Memory B cell (primary cell): ENCODE measurements around the gene WDR83.
A peak's percentile ranks its signal among the peaks of the same experiment; 100 is the strongest.

Experiments
- ATAC-seq: fragments of 150-1000 bp; cut with Tn5 transposase; 2 replicates; pipeline ENCODE4 v1.10.0; 2021; ENCODE audit warnings: low read depth, mild to moderate bottlenecking, moderate library complexity
- DNase-seq, 2 donors: peaks; one replicate each; pipeline ENCODE4 v3.0.0; 2022; ENCODE audit warnings: low spot score in 2 of 2
- H3K27ac Mint-ChIP-seq: one replicate; pipeline ENCODE4 v1.8.0; 2022; ENCODE audit warnings: mild to moderate bottlenecking, moderate library complexity, mixed read lengths
- H3K27me3 Mint-ChIP-seq: one replicate; pipeline ENCODE4 v1.8.0; 2022; ENCODE audit warnings: mixed read lengths
- H3K36me3 Mint-ChIP-seq: one replicate; pipeline ENCODE4 v1.8.0; 2022; ENCODE audit warnings: mild to moderate bottlenecking, mixed read lengths
- H3K4me1 Mint-ChIP-seq: one replicate; pipeline ENCODE4 v1.8.0; 2022; ENCODE audit warnings: mixed read lengths
- H3K4me3 Mint-ChIP-seq: one replicate; pipeline ENCODE4 v1.8.0; 2022; ENCODE audit warnings: mild to moderate bottlenecking, moderate library complexity, mixed read lengths
- H3K9me3 Mint-ChIP-seq: one replicate; pipeline ENCODE4 v1.8.0; 2022; ENCODE audit warnings: mixed read lengths

WDR83 gene

DNA sequence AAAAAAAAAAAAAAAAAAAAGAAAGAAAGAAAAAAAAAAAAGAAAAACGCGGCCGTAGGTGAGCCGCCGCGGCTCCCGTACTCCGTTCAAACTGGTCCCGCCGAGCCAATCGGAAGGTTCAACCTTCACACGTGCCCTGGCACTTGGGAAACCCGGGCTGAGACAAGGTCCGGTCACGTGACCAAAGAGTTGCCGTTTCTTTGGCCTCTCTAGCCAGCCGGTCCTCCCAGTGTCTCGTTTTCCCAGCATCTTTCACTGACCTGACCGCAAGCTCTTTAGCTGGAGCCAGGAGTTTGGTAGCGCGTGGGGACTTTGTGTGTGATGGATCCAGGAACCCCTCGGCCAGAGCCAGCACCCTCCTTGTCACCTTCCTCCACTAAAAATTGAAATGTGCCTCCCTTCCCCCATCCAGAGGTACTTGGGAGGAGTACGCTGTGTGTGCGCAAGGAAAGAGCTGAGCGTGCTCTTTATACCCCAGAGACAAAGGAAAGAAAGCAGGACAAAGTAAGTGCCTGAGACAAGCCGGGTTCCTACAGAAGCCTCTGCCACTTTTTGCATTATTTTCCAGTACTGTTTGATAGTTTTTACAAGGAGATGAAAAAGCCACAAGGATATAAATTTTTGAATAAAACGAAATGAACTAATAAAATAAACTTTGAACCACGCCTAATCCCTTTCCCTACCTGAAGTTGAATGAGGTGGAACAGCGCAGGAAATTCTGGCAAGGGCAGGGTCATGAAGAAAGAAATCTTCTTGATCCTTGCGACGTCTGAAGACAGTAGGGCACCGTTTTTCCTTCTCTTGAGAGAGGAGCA, 56.2 kb downstream of the WDR83 start:
- no peaks in the 10 kb centered on the region for H3K9me3 Mint-ChIP-seq
- DNase-seq (peak; percentile 81 to 87), ATAC-seq (peak; percentile 91)
- no peaks in the 10 kb centered on the region for H3K27me3 Mint-ChIP-seq
- peak overlapping the region; percentile 91 for H3K27ac Mint-ChIP-seq
- peaks cover 3% of the 10 kb centered on the region for H3K36me3 Mint-ChIP-seq
- H3K4me1 Mint-ChIP-seq, result peaks cover 38% of the 10 kb centered on the region
- H3K4me3 Mint-ChIP-seq, result peak overlapping the region; percentile 88

DNA sequence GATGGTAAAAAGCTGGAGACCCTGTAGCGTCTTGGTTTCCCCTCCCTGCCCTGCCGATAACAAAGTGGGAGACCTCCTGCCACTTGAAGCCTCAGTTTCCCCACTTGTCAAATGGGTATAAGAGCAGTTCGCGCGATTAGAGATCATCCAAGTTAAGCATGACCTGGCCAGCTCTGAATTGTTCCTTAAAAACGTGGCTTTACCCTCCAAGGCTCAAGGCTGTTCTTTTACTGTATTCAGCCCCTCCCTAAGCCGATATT, 56.7 kb downstream of the WDR83 start:
- no peak for DNase-seq
- peak overlapping the region; percentile 88 for H3K4me3 Mint-ChIP-seq
- H3K27me3 Mint-ChIP-seq, result no peaks in the 10 kb centered on the region
- H3K4me1 Mint-ChIP-seq, result peaks cover 38% of the 10 kb centered on the region
- H3K9me3 Mint-ChIP-seq, result no peaks in the 10 kb centered on the region
- H3K27ac Mint-ChIP-seq, result peak overlapping the region; percentile 46
- ATAC-seq, result no peak
- peaks cover 3% of the 10 kb centered on the region for H3K36me3 Mint-ChIP-seq

DNA sequence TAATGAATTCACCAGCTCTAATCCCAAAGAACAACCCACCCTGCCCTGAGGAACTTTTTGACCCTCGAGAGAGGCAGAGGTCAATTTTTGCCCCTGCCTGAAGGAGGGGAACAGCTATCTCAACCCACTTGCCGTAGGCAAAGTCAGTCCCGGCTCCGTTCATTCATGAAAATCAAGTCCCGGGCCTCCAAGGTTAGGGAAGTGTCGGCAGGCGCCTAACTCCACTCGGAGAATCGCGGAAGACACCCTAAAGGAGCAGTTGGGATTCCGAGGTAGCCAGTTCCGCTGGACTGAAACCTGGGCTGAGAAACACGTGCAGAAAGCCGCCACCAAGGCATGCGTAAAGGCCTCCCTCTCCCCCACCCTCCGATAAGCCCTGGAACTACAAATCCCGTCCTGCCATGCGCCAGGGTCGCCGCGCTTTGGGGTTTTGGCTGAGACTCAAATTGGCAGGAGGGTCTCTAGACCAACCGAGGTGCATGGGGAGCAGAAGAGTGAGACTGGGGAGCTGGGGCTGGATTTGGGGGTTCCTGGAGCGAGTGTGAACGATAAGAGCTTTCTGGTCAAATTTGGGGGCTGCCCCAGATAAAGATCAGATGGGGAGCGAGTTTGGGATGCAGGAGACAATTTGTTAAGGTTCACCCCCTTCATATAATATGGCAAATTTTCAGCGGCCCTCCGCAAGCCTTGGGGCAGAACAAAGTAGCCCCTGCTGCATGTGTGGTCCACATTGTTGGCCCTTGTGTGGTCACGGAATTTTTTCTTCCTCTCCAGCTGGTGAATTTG, 57.2 kb downstream of the WDR83 start, which contains the start of gene TNPO2:
TSS of gene TNPO2 (minus strand) at position 292 of the 786 bp plus-strand sequence. CDS start 2,955 bp downstream, outside the sequence.
- ATAC-seq, result peak; percentile 34
- Mint-ChIP-seq H3K4me1 (peaks cover 38% of the 10 kb centered on the region), H3K27me3 (no peaks in the 10 kb centered on the region), H3K4me3 (peak within 1 kb of the TSS; percentile 88), H3K36me3 (no peaks in the 10 kb centered on the region), H3K9me3 (no peaks in the 10 kb centered on the region), H3K27ac (peak within 1 kb of the TSS; percentile 91)
- peak; percentile 42 to 63 for DNase-seq
